Endothelial cell of umbilical vein (primary cell): ENCODE data around the gene POMC. TPM values are rescaled to one million over a fixed set of nuclear protein-coding genes. Genes with fewer than 3 reads are reported as not detected.

Source experiments
- BruUV-seq: library from RNA; stranded (reverse); fragments of 400-500 nt; replicated peaks from 2 replicates; lab custom pipeline; 2021; lab: Mats Ljungman, UMichigan
- CTCF ChIA-PET: fragments of 300-600, 350-600 bp; sonication (Branson Sonifier 250); formaldehyde crosslinking; loops from one replicate; lab custom pipeline; 2021; ENCODE audit warnings: antibody characterized with exemption, inconsistent platforms; lab: Charles Lee
- POLR2A ChIA-PET: fragments of 300-600, 350-600 bp; sonication (Branson Sonifier 250); formaldehyde crosslinking; loops from one replicate; lab custom pipeline; 2021; ENCODE audit warnings: antibody characterized with exemption, inconsistent platforms; lab: Charles Lee
- DNase-seq: peaks from one replicate; pipeline ENCODE4 v3.0.0-alpha.2; 2011; ENCODE audit warnings: low read depth, low spot score
- FAIRE-seq: peaks from 2 replicates; lab custom pipeline; 2011; peaks lifted over from hg19 to GRCh38; lab: Jason Lieb, UNC
- H2AFZ ChIP-seq: 2 replicates; pipeline ENCODE4 v1.6.0; 2012; ENCODE audit warnings: low read depth, low read length, control low read depth, inconsistent platforms
- H3K27ac ChIP-seq: 2 replicates; pipeline ENCODE4 v1.5.1; 2011; ENCODE audit warnings: low read depth, mild to moderate bottlenecking, control low read depth, low read length, moderate library complexity; ENCODE audit not compliant: insufficient read depth
- H3K27me3 ChIP-seq, 2 experiments: 2 replicates each; pipeline versions ENCODE4 v1.6.0 to v1.6.1; 2011; ENCODE audit warnings: low read length in 2 of 2, mixed read lengths in 1 of 2; ENCODE audit not compliant: control insufficient read depth in 2 of 2, insufficient read depth in 2 of 2
- H3K36me3 ChIP-seq, 2 experiments: 2 replicates in 1 of 2; 3 replicates in 1 of 2; pipeline ENCODE4 v1.5.1; 2011; ENCODE audit warnings: low read length in 2 of 2, mild to moderate bottlenecking in 1 of 2, moderate library complexity in 1 of 2; ENCODE audit not compliant: control insufficient read depth in 2 of 2, insufficient read depth in 2 of 2; ENCODE audit errors: extremely low read depth in 1 of 2
- H3K4me1 ChIP-seq: 3 replicates; pipeline ENCODE4 v1.5.1; 2011; ENCODE audit warnings: mild to moderate bottlenecking, low read length; ENCODE audit not compliant: control insufficient read depth, insufficient read depth; ENCODE audit errors: extremely low read depth
- H3K4me2 ChIP-seq: 2 replicates; pipeline ENCODE4 v1.6.1; 2011; ENCODE audit warnings: low read length, control low read depth, mixed read lengths; ENCODE audit not compliant: insufficient read depth
- H3K4me3 ChIP-seq, 3 experiments: fragments of 200-600 bp in 1 of 3; sonication (generic), shearing (Covaris generic) in 1 of 3; replicated peaks in 1 of 3; 2 replicates each; pipeline ENCODE4 v1.5.1; 2011 to 2016; ENCODE audit warnings: control low read depth in 3 of 3, low read length in 3 of 3, mild to moderate bottlenecking in 2 of 3, inconsistent platforms in 1 of 3, low read depth in 1 of 3, moderate library complexity in 1 of 3; ENCODE audit not compliant: insufficient read depth in 1 of 3
- H3K79me2 ChIP-seq: 2 replicates; pipeline ENCODE4 v1.6.0; 2012; ENCODE audit warnings: low read length, inconsistent platforms; ENCODE audit not compliant: control insufficient read depth, insufficient read depth
- H3K9ac ChIP-seq: replicated peaks from 2 replicates; pipeline ENCODE3; 2011; ENCODE audit warnings: low read length, control low read depth; ENCODE audit not compliant: insufficient read depth; ENCODE audit errors: extremely low read depth
- H3K9me1 ChIP-seq: replicated peaks from 3 replicates; pipeline ENCODE4 v1.6.0; 2011; ENCODE audit warnings: mild to moderate bottlenecking, low read length; ENCODE audit not compliant: control insufficient read depth, insufficient read depth; ENCODE audit errors: extremely low read depth
- H3K9me3 ChIP-seq: replicated peaks from 2 replicates; pipeline ENCODE4 v1.5.1; 2012; ENCODE audit warnings: low read length, inconsistent platforms; ENCODE audit not compliant: control insufficient read depth, insufficient read depth
- H4K20me1 ChIP-seq: replicated peaks from 2 replicates; pipeline ENCODE3; 2011; ENCODE audit warnings: mild to moderate bottlenecking, low read length; ENCODE audit not compliant: control insufficient read depth, insufficient read depth; ENCODE audit errors: extremely low read depth
- EZH2 ChIP-seq: IDR thresholded peaks from 2 replicates; pipeline ENCODE4 v1.6.1; 2012; ENCODE audit warnings: borderline replicate concordance, low read depth, mild to moderate bottlenecking, moderate library complexity, low read length, inconsistent platforms; ENCODE audit not compliant: severe bottlenecking
- FOS ChIP-seq: IDR thresholded peaks from 2 replicates; pipeline ENCODE4 v1.6.1; 2011; ENCODE audit warnings: mild to moderate bottlenecking, low read length, moderate library complexity, borderline replicate concordance; ENCODE audit not compliant: insufficient read depth
- GATA2 ChIP-seq: IDR thresholded peaks from 2 replicates; pipeline ENCODE4 v1.7.0; 2011; ENCODE audit warnings: low read depth, mild to moderate bottlenecking, moderate library complexity, mixed read lengths, low read length; ENCODE audit not compliant: insufficient read length, insufficient read depth
- JUN ChIP-seq: IDR thresholded peaks from 2 replicates; pipeline ENCODE4 v1.6.1; 2011; ENCODE audit warnings: borderline replicate concordance, low read depth; ENCODE audit not compliant: insufficient read length, insufficient read depth
- MYC ChIP-seq: IDR thresholded peaks from one replicate; pipeline ENCODE4 v1.6.1; 2011; ENCODE audit warnings: mild to moderate bottlenecking, low read depth, low read length
- POLR2A ChIP-seq: IDR thresholded peaks from 2 replicates; pipeline ENCODE4 v1.6.1; 2012; ENCODE audit warnings: low read depth, mild to moderate bottlenecking, control low read depth, low read length
- POLR2AphosphoS5 ChIP-seq: IDR thresholded peaks from 2 replicates; pipeline ENCODE4 v1.6.1; 2012; ENCODE audit warnings: low read depth, mild to moderate bottlenecking, control low read depth, low read length, moderate library complexity; ENCODE audit not compliant: insufficient read depth
- dilution Hi-C: fragments of 300-500 bp; cut with MboI; formaldehyde crosslinking; loops from one replicate; pipeline ENCODE4 v1.15.0; 2019; ENCODE audit warnings: low sequenced_read_pairs; ENCODE audit not compliant: extremely low pct_ligation_motif_present
- intact Hi-C: fragments of 100-400 bp; cut with micrococcal nuclease; formaldehyde crosslinking; loops from one replicate; pipeline ENCODE4 v1.10.0; 2022
- polyA plus RNA-seq, 4 experiments: library from polyadenylated mRNA; depleted of rRNA in 3 of 4; stranded (reverse) in 3 of 4; unstranded in 1 of 4; fragments of >200 nt; gene quantifications; 2 replicates each; pipeline versions ENCODE4 v1.2.1 to v1.2.3, GENCODE V29; 2011 to 2012; ENCODE audit warnings: missing spikeins in 1 of 4
- total RNA-seq: library from RNA; stranded (reverse); gene quantifications from 2 replicates; pipeline ENCODE4 v1.2.3, GENCODE V29; 2021
- TF ChIP-seq, protein P1 (sequence below), 2 donors: IDR thresholded peaks; 1 replicate in 1 of 2; 2 replicates in 1 of 2; pipeline ENCODE4 v1.5.1; 2011; ENCODE audit warnings: low read length in 2 of 2, mild to moderate bottlenecking in 2 of 2, moderate library complexity in 2 of 2, control low read depth in 1 of 2, inconsistent platforms in 1 of 2, low read depth in 1 of 2; ENCODE audit not compliant: insufficient read depth in 1 of 2; ENCODE audit errors: extremely low read depth in 1 of 2
- TF ChIP-seq, protein P2 (sequence below): IDR thresholded peaks from 2 replicates; pipeline ENCODE4 v1.6.1; 2011; ENCODE audit not compliant: insufficient read depth, insufficient read length

POMC gene
- total and polyA plus RNA-seq, 2 donors (not counting 3 experiments of a cell fraction or from before 2014, with no cell fraction given) = 2.4 to 2.7 TPM

DNA sequence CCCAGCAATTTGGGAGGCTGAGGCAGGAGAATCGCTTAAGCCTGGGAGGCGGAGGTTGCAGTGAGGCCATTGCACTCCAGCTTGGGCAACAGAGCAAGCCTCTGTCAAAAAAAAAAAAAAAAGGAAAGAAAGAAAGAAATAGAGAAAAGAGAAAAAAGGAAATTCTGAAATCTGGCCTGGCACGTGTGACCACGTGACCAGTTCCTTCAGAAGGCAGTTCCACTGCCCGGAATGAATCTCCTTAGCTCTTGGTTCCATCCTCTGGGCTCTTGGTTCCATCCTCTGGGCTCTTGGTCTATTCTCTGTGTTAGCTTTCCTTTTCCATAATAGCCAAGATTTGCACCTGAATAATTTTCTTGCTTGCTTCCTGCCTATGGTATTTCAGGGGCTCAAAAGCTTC lies 5.3 kb upstream of the POMC start:
- DNase-seq (no peak), FAIRE-seq (no peak)
- Histone ChIP-seq H3K9me3 (no peaks in the 10 kb centered on the region), H3K9me1 (no peaks in the 10 kb centered on the region), H2AFZ (no peak overlapping the region), H3K27me3 (peaks cover 25 to 31% of the 10 kb centered on the region in 2 experiments), H3K79me2 (no peaks in the 10 kb centered on the region), H4K20me1 (no peaks in the 10 kb centered on the region), H3K27ac (no peak overlapping the region), H3K4me1 (no peaks in the 10 kb centered on the region), H3K4me2 (no peak overlapping the region), H3K9ac (no peak overlapping the region), H3K4me3 (no peak overlapping the region), H3K36me3 (no peaks in the 10 kb centered on the region)
- no TSS peak for BruUV-seq
- ChIA-PET CTCF (interaction anchor here (0.6 to 1.2 kb wide), 2 partner anchors 21 to 843 kb away, joined by 4 to 5 read pairs; no protein-coding TSS in a partner anchor), POLR2A (no interaction called here)
- intact Hi-C loops = no loop called here
- dilution Hi-C loops = no loop called here
- TF ChIP-seq, protein P1, sequence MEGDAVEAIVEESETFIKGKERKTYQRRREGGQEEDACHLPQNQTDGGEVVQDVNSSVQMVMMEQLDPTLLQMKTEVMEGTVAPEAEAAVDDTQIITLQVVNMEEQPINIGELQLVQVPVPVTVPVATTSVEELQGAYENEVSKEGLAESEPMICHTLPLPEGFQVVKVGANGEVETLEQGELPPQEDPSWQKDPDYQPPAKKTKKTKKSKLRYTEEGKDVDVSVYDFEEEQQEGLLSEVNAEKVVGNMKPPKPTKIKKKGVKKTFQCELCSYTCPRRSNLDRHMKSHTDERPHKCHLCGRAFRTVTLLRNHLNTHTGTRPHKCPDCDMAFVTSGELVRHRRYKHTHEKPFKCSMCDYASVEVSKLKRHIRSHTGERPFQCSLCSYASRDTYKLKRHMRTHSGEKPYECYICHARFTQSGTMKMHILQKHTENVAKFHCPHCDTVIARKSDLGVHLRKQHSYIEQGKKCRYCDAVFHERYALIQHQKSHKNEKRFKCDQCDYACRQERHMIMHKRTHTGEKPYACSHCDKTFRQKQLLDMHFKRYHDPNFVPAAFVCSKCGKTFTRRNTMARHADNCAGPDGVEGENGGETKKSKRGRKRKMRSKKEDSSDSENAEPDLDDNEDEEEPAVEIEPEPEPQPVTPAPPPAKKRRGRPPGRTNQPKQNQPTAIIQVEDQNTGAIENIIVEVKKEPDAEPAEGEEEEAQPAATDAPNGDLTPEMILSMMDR (IDR thresholded peaks at IDR 0.05; ENCODE audit: extremely low read depth in 1 of 2, insufficient read depth in 1 of 2, low read depth in 1 of 2, low read length in 2 of 2) = no peak
- TF ChIP-seq JUN (no peak), POLR2A (no peak), POLR2AphosphoS5 (no peak)
- TF ChIP-seq, protein P2, sequence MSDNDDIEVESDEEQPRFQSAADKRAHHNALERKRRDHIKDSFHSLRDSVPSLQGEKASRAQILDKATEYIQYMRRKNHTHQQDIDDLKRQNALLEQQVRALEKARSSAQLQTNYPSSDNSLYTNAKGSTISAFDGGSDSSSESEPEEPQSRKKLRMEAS = no peak

DNA sequence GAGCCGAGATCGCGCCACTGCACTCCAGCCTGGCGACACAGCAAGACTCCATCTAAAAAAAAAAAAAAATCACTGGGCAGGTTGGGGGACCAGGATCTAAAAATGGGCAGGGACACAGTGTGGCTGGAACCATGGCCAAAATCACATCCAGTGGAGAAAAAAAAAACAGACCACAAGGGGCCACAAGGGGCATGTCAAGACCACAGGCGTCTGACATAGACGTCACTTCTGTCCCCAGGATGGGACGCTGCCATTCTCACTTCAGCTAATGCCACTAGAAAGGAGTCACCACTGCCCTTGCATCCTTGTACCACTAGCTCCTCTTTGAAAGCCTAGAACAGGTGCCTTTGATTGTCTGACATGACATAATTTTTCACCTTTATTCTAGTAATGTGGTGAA lies 2.5 kb upstream of the POMC start:
- no peaks in the 10 kb centered on the region for H3K36me3 ChIP-seq
- BruUV-seq = no TSS peak
- no peak overlapping the region for H3K9ac ChIP-seq
- H4K20me1 ChIP-seq = no peaks in the 10 kb centered on the region
- no peaks in the 10 kb centered on the region for H3K79me2 ChIP-seq
- ChIA-PET CTCF (interaction anchor here (1.4 to 3.2 kb wide), 2 partner anchors 8 to 195 kb away, joined by 4 to 12 read pairs; no protein-coding TSS in a partner anchor), POLR2A (no interaction called here)
- intact Hi-C loops = no loop called here
- FAIRE-seq (no peak), DNase-seq (no peak)
- no peaks in the 10 kb centered on the region for H3K9me3 ChIP-seq
- dilution Hi-C loops = no loop called here
- peaks cover 51 to 54% of the 10 kb centered on the region in 2 experiments for H3K27me3 ChIP-seq
- no peak for TF ChIP-seq FOS
- no peak for TF ChIP-seq EZH2
- no peak for TF ChIP-seq MYC
- no peak for TF ChIP-seq POLR2AphosphoS5
- no peak for TF ChIP-seq JUN
- TF ChIP-seq, protein P1 (IDR thresholded peaks at IDR 0.05; ENCODE audit: extremely low read depth in 1 of 2, insufficient read depth in 1 of 2, low read depth in 1 of 2, low read length in 2 of 2) = no peak
- TF ChIP-seq GATA2 = no peak
- TF ChIP-seq, protein P2 = no peak
- no peak for TF ChIP-seq POLR2A
- no peaks in the 10 kb centered on the region for H3K9me1 ChIP-seq
- no peak overlapping the region for H3K4me3 ChIP-seq
- no peak overlapping the region for H2AFZ ChIP-seq
- no peak overlapping the region for H3K27ac ChIP-seq
- peaks cover 2% of the 10 kb centered on the region for H3K4me1 ChIP-seq
- no peak overlapping the region for H3K4me2 ChIP-seq
